OCI-LY1 (cell line): Measurements from ENCODE around the gene ARHGAP32.

Experiments used
- H2AFZ ChIP-seq: fragments of 200-600 bp; sonication (generic), shearing (Covaris generic); 2 replicates; pipeline ENCODE4 v1.6.0; 2014; ENCODE audit warnings: antibody characterized with exemption, mild to moderate bottlenecking, low read length
- H3F3A ChIP-seq: fragments of 200-600 bp; sonication (generic), shearing (Covaris generic); 2 replicates; pipeline ENCODE4 v1.6.0; 2014; ENCODE audit warnings: mild to moderate bottlenecking, antibody characterized with exemption, low read length, moderate library complexity; ENCODE audit not compliant: insufficient read depth
- H3K27ac ChIP-seq: fragments of 200-600 bp; sonication (generic); 2 replicates; pipeline ENCODE4 v1.5.1; 2014; ENCODE audit warnings: low read length, mixed run types, mild to moderate bottlenecking, low read depth; ENCODE audit not compliant: poor library complexity, severe bottlenecking
- H3K27me3 ChIP-seq: fragments of 200-600 bp; sonication (generic); 2 replicates; pipeline ENCODE4 v1.6.0; 2014; ENCODE audit warnings: antibody characterized with exemption, mild to moderate bottlenecking, low read length, moderate library complexity; ENCODE audit not compliant: insufficient read depth
- H3K36me3 ChIP-seq: fragments of 200-600 bp; sonication (generic); 2 replicates; pipeline ENCODE4 v1.6.1; 2014; ENCODE audit warnings: mild to moderate bottlenecking, antibody characterized with exemption, low read length, moderate library complexity, mixed read lengths; ENCODE audit not compliant: insufficient read depth
- H3K4me1 ChIP-seq: fragments of 200-600 bp; sonication (generic); 2 replicates; pipeline ENCODE4 v1.5.1; 2014; ENCODE audit warnings: mild to moderate bottlenecking, low read length, moderate library complexity; ENCODE audit not compliant: insufficient read depth, severe bottlenecking
- H3K4me2 ChIP-seq: fragments of 200-600 bp; sonication (generic), shearing (Covaris generic); 2 replicates; pipeline ENCODE4 v1.6.1; 2014; ENCODE audit warnings: low read length
- H3K4me3 ChIP-seq: fragments of 200-600 bp; sonication (generic); 2 replicates; pipeline ENCODE4 v1.5.1; 2014; ENCODE audit warnings: low read length, low read depth, mild to moderate bottlenecking, mixed read lengths; ENCODE audit not compliant: poor library complexity, severe bottlenecking
- H3K79me2 ChIP-seq: fragments of 200-600 bp; shearing (Covaris generic); 2 replicates; pipeline ENCODE4 v1.6.1; 2016; ENCODE audit warnings: mixed run types, low read length, mixed read lengths; ENCODE audit not compliant: insufficient read depth
- H3K9ac ChIP-seq: fragments of 200-600 bp; sonication (generic), shearing (Covaris generic); 2 replicates; pipeline ENCODE4 v1.6.1; 2014; ENCODE audit warnings: mild to moderate bottlenecking, low read length, mixed read lengths
- H3K9me2 ChIP-seq: fragments of 200-600 bp; sonication (generic), shearing (Covaris generic); 2 replicates; pipeline ENCODE4 v1.6.1; 2014; ENCODE audit warnings: low read depth, mild to moderate bottlenecking, low read length, mixed read lengths
- H3K9me3 ChIP-seq: fragments of 200-600 bp; shearing (Covaris generic); 2 replicates; pipeline ENCODE4 v1.6.1; 2014; ENCODE audit warnings: low read length, mixed read lengths
- H4K20me1 ChIP-seq: fragments of 200-600 bp; sonication (generic), shearing (Covaris generic); 2 replicates; pipeline ENCODE4 v1.6.0; 2016; ENCODE audit warnings: mild to moderate bottlenecking, low read length; ENCODE audit not compliant: insufficient read depth
- EZH2 ChIP-seq: fragments of 200-600 bp; sonication (generic), shearing (Covaris generic); IDR thresholded peaks from 2 replicates; pipeline ENCODE4 v1.8.0; 2017; ENCODE audit warnings: borderline replicate concordance, mixed run types, mild to moderate bottlenecking, antibody characterized with exemption, low read length, moderate library complexity, mixed read lengths
- TF ChIP-seq, protein P1 (sequence below): fragments of 200-600 bp; sonication (generic), shearing (Covaris generic); IDR thresholded peaks from 2 replicates; pipeline ENCODE4 v1.5.1; 2017; ENCODE audit warnings: mild to moderate bottlenecking, antibody characterized with exemption, low read length, moderate library complexity, mixed read lengths

Gene ARHGAP32

DNA sequence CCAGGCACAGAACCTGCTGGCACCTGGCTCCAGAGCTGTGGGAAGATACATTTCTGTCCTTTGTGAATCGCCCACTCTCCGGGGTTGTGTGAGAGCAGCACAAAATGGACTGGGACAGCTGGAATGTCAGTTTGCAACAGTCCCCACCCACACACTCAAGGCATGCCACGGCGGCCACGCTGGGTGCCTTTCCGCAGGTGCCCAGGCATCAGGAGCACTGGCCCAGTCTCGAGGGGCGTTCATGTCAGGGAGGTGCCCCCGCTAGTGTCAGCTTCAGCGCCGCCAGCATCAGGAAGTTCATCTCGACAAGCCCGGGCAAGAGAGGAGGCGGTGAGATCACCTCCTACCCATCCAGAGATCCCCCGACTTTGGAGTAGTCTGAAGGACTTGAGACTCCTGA lies 251.5 kb downstream of the ARHGAP32 start:
- Histone ChIP-seq H3F3A (no peaks in the 10 kb centered on the region), H3K36me3 (no peaks in the 10 kb centered on the region)
- no peak for TF ChIP-seq EZH2
- TF ChIP-seq, protein P1, sequence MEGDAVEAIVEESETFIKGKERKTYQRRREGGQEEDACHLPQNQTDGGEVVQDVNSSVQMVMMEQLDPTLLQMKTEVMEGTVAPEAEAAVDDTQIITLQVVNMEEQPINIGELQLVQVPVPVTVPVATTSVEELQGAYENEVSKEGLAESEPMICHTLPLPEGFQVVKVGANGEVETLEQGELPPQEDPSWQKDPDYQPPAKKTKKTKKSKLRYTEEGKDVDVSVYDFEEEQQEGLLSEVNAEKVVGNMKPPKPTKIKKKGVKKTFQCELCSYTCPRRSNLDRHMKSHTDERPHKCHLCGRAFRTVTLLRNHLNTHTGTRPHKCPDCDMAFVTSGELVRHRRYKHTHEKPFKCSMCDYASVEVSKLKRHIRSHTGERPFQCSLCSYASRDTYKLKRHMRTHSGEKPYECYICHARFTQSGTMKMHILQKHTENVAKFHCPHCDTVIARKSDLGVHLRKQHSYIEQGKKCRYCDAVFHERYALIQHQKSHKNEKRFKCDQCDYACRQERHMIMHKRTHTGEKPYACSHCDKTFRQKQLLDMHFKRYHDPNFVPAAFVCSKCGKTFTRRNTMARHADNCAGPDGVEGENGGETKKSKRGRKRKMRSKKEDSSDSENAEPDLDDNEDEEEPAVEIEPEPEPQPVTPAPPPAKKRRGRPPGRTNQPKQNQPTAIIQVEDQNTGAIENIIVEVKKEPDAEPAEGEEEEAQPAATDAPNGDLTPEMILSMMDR = no peak

DNA sequence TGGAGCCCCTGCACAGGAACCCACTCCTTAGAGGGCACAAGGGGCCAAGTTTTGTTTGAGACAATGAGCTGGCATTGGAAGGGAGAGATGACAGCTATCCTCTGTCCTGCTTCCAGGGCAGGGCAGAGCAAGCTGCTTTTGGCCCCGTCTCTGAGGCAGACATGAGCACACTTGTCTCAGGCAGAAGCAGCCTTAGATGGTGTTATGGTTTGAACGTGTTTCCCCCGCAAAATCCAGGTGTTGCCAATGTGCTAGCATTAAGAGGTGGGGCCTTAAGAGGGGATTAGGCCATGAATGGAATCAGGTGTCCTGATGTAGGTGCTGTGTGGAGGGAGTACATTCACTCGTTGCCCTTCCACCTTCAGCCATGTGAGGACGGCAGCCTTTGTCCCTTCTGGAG lies 252.0 kb downstream of the ARHGAP32 start:
- no peaks in the 10 kb centered on the region for H3K36me3 ChIP-seq
- no peak overlapping the region for H3K4me3 ChIP-seq
- no peak overlapping the region for H3K4me2 ChIP-seq
- peaks cover 2% of the 10 kb centered on the region; the same call in 1 of the 2 replicates for H3K27me3 ChIP-seq
- no peaks in the 10 kb centered on the region for H3F3A ChIP-seq
- no peak overlapping the region for H2AFZ ChIP-seq
- TF ChIP-seq, protein P1 = no peak
- no peaks in the 10 kb centered on the region for H4K20me1 ChIP-seq
- no peaks in the 10 kb centered on the region for H3K9me3 ChIP-seq
- H3K4me1 ChIP-seq = no peaks in the 10 kb centered on the region
- no peaks in the 10 kb centered on the region for H3K9me2 ChIP-seq
- H3K79me2 ChIP-seq = no peaks in the 10 kb centered on the region
- no peak overlapping the region for H3K9ac ChIP-seq
- H3K27ac ChIP-seq = no peak overlapping the region

More for the DNA sequence above, 251.5 kb downstream of the ARHGAP32 start:
- H3K4me1 ChIP-seq = no peaks in the 10 kb centered on the region
- H3K9me2 ChIP-seq = no peaks in the 10 kb centered on the region
- no peak overlapping the region for H3K9ac ChIP-seq
- H2AFZ ChIP-seq = no peak overlapping the region
- no peak overlapping the region for H3K4me2 ChIP-seq
- H3K9me3 ChIP-seq = no peaks in the 10 kb centered on the region
- H3K27me3 ChIP-seq = peaks cover 2% of the 10 kb centered on the region; the same call in 1 of the 2 replicates
- no peak overlapping the region for H3K27ac ChIP-seq
- H3K79me2 ChIP-seq = no peaks in the 10 kb centered on the region
- H4K20me1 ChIP-seq = no peaks in the 10 kb centered on the region
- no peak overlapping the region for H3K4me3 ChIP-seq

DNA sequence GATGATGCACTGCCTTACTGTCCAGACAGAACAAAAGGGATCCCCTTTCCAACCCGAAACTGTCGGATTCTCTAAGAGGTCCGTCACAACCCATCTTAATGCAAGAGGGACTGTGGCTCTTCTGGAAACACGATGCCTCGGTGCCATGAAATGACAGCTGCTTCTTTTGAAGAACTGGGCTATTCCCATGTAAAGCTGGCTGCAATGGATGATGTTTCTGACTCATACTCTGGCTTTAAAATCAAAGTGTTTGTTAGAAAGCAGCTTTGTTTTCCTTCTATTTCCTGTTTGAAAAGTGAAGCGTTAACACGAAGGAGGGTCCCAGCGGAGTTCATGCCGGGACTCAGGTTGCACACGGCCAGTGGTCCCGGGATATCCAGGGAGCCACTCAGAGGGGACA lies 252.5 kb downstream of the ARHGAP32 start:
- Histone ChIP-seq H3F3A (no peaks in the 10 kb centered on the region), H3K4me3 (no peak overlapping the region), H4K20me1 (no peaks in the 10 kb centered on the region), H3K4me1 (no peaks in the 10 kb centered on the region), H3K4me2 (no peak overlapping the region), H3K9me2 (no peaks in the 10 kb centered on the region), H3K9me3 (no peaks in the 10 kb centered on the region), H3K9ac (no peak overlapping the region), H3K79me2 (no peaks in the 10 kb centered on the region), H3K36me3 (no peaks in the 10 kb centered on the region), H3K27ac (no peak overlapping the region), H2AFZ (no peak overlapping the region), H3K27me3 (peaks cover 2% of the 10 kb centered on the region; the same call in 1 of the 2 replicates)
- TF ChIP-seq, protein P1 = no peak
- TF ChIP-seq EZH2 = no peak
